ENCODE results near the gene ZSCAN9. TPM values are rescaled to one million over a fixed set of nuclear protein-coding genes. Genes with fewer than 3 reads are reported as not detected.

ZSCAN9 gene
- total RNA-seq, 1 experiment from 2014 or later = 14.4 TPM

DNA sequence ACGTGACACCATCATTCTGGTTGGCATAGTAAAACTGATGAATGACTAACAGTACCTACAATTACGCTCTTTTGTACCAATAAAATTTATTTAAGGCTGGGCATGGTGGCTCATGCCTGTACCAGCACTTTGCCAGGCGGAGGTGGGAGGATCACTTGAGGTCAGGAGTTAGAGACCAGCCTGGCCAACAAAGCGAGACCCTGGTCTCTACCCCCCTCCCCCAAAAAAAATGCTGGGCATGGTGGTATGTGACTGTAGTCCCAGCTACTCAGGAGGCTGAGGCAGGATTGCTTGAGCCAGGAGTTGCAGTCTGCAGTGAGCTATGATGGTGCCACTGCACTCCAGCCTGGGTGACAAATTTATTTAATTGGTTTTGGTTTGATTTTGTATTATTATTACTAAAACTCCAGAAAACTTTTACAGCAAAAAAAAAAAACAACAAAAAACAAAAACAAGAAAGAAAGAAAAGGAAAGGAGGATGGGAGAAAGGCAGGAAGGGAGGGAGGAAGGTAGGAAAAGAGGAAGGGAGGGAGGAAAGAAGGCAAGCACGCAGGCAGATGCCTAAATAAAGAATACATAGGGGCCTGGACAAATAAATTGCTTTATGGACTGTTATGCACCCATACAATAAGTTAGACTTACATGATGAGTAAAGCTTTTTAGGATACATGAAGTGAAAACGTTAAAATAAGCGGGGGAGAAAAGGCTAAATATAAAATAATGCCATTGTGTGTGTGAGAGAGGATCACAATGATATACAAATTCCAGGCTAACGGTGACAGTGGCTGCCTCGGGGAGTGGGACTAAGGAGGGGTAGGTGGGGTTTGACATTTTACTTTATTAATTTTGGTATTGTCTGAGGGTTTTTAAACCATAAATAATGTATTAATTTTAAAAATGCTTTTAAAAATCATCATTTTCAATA lies 682 bp upstream of the ZSCAN9 start:
- CTCF ChIA-PET = interaction anchor here (0.7 kb wide), 1 partner anchor 55 kb away, joined by 5 read pairs; no protein-coding TSS in a partner anchor
- DNase-seq (ENCODE audit: low read depth, low spot score) (no peak), ATAC-seq (no peak)
- no peak for TF ChIP-seq TCF7L2 (IDR thresholded peaks at IDR 0.05; ENCODE audit: low read depth, low read length)
- TF ChIP-seq POLR2AphosphoS5 (IDR thresholded peaks at IDR 0.05; ENCODE audit: low read depth, low read length) = no peak
- TF ChIP-seq, protein P1, sequence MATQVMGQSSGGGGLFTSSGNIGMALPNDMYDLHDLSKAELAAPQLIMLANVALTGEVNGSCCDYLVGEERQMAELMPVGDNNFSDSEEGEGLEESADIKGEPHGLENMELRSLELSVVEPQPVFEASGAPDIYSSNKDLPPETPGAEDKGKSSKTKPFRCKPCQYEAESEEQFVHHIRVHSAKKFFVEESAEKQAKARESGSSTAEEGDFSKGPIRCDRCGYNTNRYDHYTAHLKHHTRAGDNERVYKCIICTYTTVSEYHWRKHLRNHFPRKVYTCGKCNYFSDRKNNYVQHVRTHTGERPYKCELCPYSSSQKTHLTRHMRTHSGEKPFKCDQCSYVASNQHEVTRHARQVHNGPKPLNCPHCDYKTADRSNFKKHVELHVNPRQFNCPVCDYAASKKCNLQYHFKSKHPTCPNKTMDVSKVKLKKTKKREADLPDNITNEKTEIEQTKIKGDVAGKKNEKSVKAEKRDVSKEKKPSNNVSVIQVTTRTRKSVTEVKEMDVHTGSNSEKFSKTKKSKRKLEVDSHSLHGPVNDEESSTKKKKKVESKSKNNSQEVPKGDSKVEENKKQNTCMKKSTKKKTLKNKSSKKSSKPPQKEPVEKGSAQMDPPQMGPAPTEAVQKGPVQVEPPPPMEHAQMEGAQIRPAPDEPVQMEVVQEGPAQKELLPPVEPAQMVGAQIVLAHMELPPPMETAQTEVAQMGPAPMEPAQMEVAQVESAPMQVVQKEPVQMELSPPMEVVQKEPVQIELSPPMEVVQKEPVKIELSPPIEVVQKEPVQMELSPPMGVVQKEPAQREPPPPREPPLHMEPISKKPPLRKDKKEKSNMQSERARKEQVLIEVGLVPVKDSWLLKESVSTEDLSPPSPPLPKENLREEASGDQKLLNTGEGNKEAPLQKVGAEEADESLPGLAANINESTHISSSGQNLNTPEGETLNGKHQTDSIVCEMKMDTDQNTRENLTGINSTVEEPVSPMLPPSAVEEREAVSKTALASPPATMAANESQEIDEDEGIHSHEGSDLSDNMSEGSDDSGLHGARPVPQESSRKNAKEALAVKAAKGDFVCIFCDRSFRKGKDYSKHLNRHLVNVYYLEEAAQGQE (IDR thresholded peaks at IDR 0.05; ENCODE audit: insufficient read depth in 1 of 2, low read depth in 2 of 2, low read length in 1 of 2) = no peak
- TF ChIP-seq SIN3A (IDR thresholded peaks at IDR 0.05; ENCODE audit: borderline replicate concordance, insufficient read depth, low read depth, low read length) = no peak
- TF ChIP-seq, protein P2, sequence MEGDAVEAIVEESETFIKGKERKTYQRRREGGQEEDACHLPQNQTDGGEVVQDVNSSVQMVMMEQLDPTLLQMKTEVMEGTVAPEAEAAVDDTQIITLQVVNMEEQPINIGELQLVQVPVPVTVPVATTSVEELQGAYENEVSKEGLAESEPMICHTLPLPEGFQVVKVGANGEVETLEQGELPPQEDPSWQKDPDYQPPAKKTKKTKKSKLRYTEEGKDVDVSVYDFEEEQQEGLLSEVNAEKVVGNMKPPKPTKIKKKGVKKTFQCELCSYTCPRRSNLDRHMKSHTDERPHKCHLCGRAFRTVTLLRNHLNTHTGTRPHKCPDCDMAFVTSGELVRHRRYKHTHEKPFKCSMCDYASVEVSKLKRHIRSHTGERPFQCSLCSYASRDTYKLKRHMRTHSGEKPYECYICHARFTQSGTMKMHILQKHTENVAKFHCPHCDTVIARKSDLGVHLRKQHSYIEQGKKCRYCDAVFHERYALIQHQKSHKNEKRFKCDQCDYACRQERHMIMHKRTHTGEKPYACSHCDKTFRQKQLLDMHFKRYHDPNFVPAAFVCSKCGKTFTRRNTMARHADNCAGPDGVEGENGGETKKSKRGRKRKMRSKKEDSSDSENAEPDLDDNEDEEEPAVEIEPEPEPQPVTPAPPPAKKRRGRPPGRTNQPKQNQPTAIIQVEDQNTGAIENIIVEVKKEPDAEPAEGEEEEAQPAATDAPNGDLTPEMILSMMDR (IDR thresholded peaks at IDR 0.05) = no peak
- intact Hi-C loops (cut with micrococcal nuclease; ENCODE audit: unreplicated experiment) = loop anchor here (5.0 kb wide), 1 partner anchor 113 kb away; the partner anchor contains the start of gene ZSCAN31
- in situ Hi-C loops (cut with HindIII; ENCODE audit: low pct_unique_long_range_greater_than_20kb, low sequenced_read_pairs) = no loop called here
- H3K4me3 ChIP-seq (ENCODE audit: low read depth in 2 of 2, low read length in 2 of 2) = peak overlapping the region; percentile 77 to 96
- H3K36me3 ChIP-seq (ENCODE audit: control insufficient read depth, insufficient read depth, low read length) = peaks cover 8% of the 10 kb centered on the region; the same call in 1 of the 2 replicates
- no peaks in the 10 kb centered on the region for H3K27me3 ChIP-seq (ENCODE audit: control insufficient read depth, insufficient read depth, low read length)
- POLR2A ChIA-PET = interaction anchor here (0.7 kb wide), 1 partner anchor 42 kb away, joined by 9 read pairs; the partner anchor contains the start of gene ZSCAN26
- no peaks in the 10 kb centered on the region for H3K9me3 ChIP-seq (ENCODE audit: control insufficient read depth, insufficient read depth, low read depth, low read length)
- H3K27ac ChIP-seq (ENCODE audit: low read length) = peak overlapping the region; percentile 98
- peaks cover 22% of the 10 kb centered on the region for H3K4me1 ChIP-seq (ENCODE audit: control insufficient read depth, insufficient read depth, low read length)
- BruUV-seq (replicated peaks) = TSS peak; percentile 98

DNA sequence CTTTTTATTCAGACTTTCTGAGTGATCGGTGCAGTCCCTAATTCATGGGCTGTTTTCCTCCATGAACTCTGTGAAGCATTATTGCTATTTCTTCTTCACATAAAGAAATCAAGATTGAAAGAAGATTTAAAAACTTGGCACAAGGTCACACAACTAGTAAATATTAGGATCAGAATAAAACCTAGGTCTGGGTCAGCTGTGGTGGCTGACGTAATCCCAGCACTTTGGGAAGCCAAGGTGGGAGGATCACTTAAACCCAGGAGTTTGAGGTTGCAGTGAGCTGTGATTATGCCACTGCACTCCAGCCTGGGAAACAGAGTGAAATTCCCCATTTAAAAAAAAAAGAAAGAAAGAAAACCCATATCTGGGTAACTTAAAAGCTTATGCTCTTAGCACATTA lies 1.4 kb downstream of the ZSCAN9 start:
- POLR2A ChIA-PET = interaction anchor here (0.7 kb wide), 1 partner anchor 85 kb away, joined by 4 read pairs; no protein-coding TSS in a partner anchor
- Histone ChIP-seq H3K4me3 (ENCODE audit: low read depth in 2 of 2, low read length in 2 of 2) (peak overlapping the region in 1 of 2 experiments; percentile 77; a peak in 1 of 4 replicates), H3K4me1 (ENCODE audit: control insufficient read depth, insufficient read depth, low read length) (peaks cover 8% of the 10 kb centered on the region; the same call in 1 of the 2 replicates), H3K36me3 (ENCODE audit: control insufficient read depth, insufficient read depth, low read length) (peaks cover 8% of the 10 kb centered on the region; the same call in 1 of the 2 replicates), H3K27me3 (ENCODE audit: control insufficient read depth, insufficient read depth, low read length) (no peaks in the 10 kb centered on the region), H3K27ac (ENCODE audit: low read length) (peak overlapping the region; percentile 98), H3K9me3 (ENCODE audit: control insufficient read depth, insufficient read depth, low read depth, low read length) (no peaks in the 10 kb centered on the region)
- CTCF ChIA-PET = no interaction called here
- BruUV-seq (replicated peaks) = no TSS peak
- no peak for ATAC-seq
- in situ Hi-C loops (cut with HindIII; ENCODE audit: low pct_unique_long_range_greater_than_20kb, low sequenced_read_pairs) (no loop called here), intact Hi-C loops (cut with micrococcal nuclease; ENCODE audit: unreplicated experiment) (no loop called here)
- TF ChIP-seq POLR2AphosphoS5 (IDR thresholded peaks at IDR 0.05; ENCODE audit: low read depth, low read length) = no peak
- TF ChIP-seq, protein P1 (IDR thresholded peaks at IDR 0.05; ENCODE audit: insufficient read depth in 1 of 2, low read depth in 2 of 2, low read length in 1 of 2) = no peak
- TF ChIP-seq, protein P2 (IDR thresholded peaks at IDR 0.05) = no peak
- TF ChIP-seq TCF7L2 (IDR thresholded peaks at IDR 0.05; ENCODE audit: low read depth, low read length) = no peak
- no peak for DNase-seq (ENCODE audit: low read depth, low spot score)
